Measurements from ENCODE around the gene BDH1.
"Not testable (repeated sequence)": the region's sequence is repeated elsewhere in the genome, so short reads cannot be mapped to it uniquely, and the experiment has no call there.

BDH1 gene

GRCh38 chr3:197569433-197569832, 13.7 kb upstream of the BDH1 start:
- H3K14ac ChIP-seq (ENCODE audit: low read length); H4K91ac ChIP-seq (ENCODE audit: low read depth, low read length, poor library complexity); H3K4ac ChIP-seq (ENCODE audit: low read length); H2BK15ac ChIP-seq (ENCODE audit: low read length); H3K4me2 ChIP-seq (ENCODE audit: insufficient read depth, low read length, poor library complexity, severe bottlenecking); H2AFZ ChIP-seq (ENCODE audit: low read length); H3K23ac ChIP-seq (ENCODE audit: low read depth, low read length, poor library complexity); H2BK120ac ChIP-seq (ENCODE audit: low read depth, low read length); H2BK5ac ChIP-seq (ENCODE audit: low read length); H3K36me3 ChIP-seq (replicated peaks in 1 of 2; ENCODE audit: control insufficient read depth in 2 of 2, insufficient read depth in 2 of 2, low read length in 2 of 2); H3K9ac ChIP-seq (ENCODE audit: low read depth, low read length, poor library complexity); H2BK12ac ChIP-seq (ENCODE audit: low read length); H3K4me3 ChIP-seq (ENCODE audit: low read length in 2 of 2); H3K79me1 ChIP-seq (ENCODE audit: low read depth, low read length); H4K8ac ChIP-seq (ENCODE audit: low read depth, low read length); H3K27ac ChIP-seq (replicated peaks; ENCODE audit: low read length); H3K18ac ChIP-seq (ENCODE audit: low read length); H2AK5ac ChIP-seq (ENCODE audit: low read depth, low read length); DNase-seq (ENCODE audit: low spot score); H3K27me3 ChIP-seq (ENCODE audit: control insufficient read depth in 3 of 3, insufficient read depth in 3 of 3, low read depth in 1 of 3, low read length in 3 of 3): not testable (repeated sequence)
- Histone ChIP-seq H3K9me3 (replicated peaks in 1 of 2; ENCODE audit: control insufficient read depth in 2 of 2, insufficient read depth in 1 of 2, low read depth in 1 of 2, low read length in 2 of 2) (peaks cover 0 to 23% of the 10 kb centered on the region in 2 donors), H3K4me1 (ENCODE audit: control insufficient read depth in 2 of 2, insufficient read depth in 1 of 2, low read depth in 1 of 2, low read length in 2 of 2) (peaks cover 0 to 19% of the 10 kb centered on the region in 2 donors)
- WGBS, 2 donors (ENCODE audit: extremely low coverage in 2 of 2, insufficient read length in 2 of 2, insufficient replicate concordance in 1 of 2), result no CpG with 5 or more reads among the region's 2 CpGs

GRCh38 chr3:197567904-197568681, 12.3 kb upstream of the BDH1 start:
- Histone ChIP-seq H3K9ac (ENCODE audit: low read depth, low read length, poor library complexity) (no peak overlapping the region), H4K8ac (ENCODE audit: low read depth, low read length) (no peak overlapping the region), H2AFZ (ENCODE audit: low read length) (no peak overlapping the region), H2BK5ac (ENCODE audit: low read length) (no peak overlapping the region), H3K36me3 (replicated peaks in 1 of 2; ENCODE audit: control insufficient read depth in 2 of 2, insufficient read depth in 2 of 2, low read length in 2 of 2) (no peaks in the 10 kb centered on the region), H2AK5ac (ENCODE audit: low read depth, low read length) (no peak overlapping the region), H3K14ac (ENCODE audit: low read length) (no peak overlapping the region), H2BK15ac (ENCODE audit: low read length) (no peak overlapping the region), H3K23ac (ENCODE audit: low read depth, low read length, poor library complexity) (no peak overlapping the region), H3K27me3 (ENCODE audit: control insufficient read depth in 3 of 3, insufficient read depth in 3 of 3, low read depth in 1 of 3, low read length in 3 of 3) (no peaks in the 10 kb centered on the region), H3K79me1 (ENCODE audit: low read depth, low read length) (no peaks in the 10 kb centered on the region), H4K91ac (ENCODE audit: low read depth, low read length, poor library complexity) (no peak overlapping the region), H3K4me3 (ENCODE audit: low read length in 2 of 2) (no peak overlapping the region), H3K18ac (ENCODE audit: low read length) (no peak overlapping the region), H3K4me2 (ENCODE audit: insufficient read depth, low read length, poor library complexity, severe bottlenecking) (no peak overlapping the region), H3K4me1 (ENCODE audit: control insufficient read depth in 2 of 2, insufficient read depth in 1 of 2, low read depth in 1 of 2, low read length in 2 of 2) (peaks cover 0 to 19% of the 10 kb centered on the region in 2 donors), H3K27ac (replicated peaks; ENCODE audit: low read length) (no peak overlapping the region), H2BK12ac (ENCODE audit: low read length) (no peak overlapping the region), H3K9me3 (replicated peaks in 1 of 2; ENCODE audit: control insufficient read depth in 2 of 2, insufficient read depth in 1 of 2, low read depth in 1 of 2, low read length in 2 of 2) (peaks cover 0 to 29% of the 10 kb centered on the region in 2 donors), H2BK120ac (ENCODE audit: low read depth, low read length) (no peak overlapping the region), H3K4ac (ENCODE audit: low read length) (no peak overlapping the region)
- WGBS, 2 donors (ENCODE audit: extremely low coverage in 2 of 2, insufficient read length in 2 of 2, insufficient replicate concordance in 1 of 2), result no CpG with 5 or more reads among the region's 6 CpGs
- DNase-seq (ENCODE audit: low spot score), result no peak

GRCh38 chr3:197566155-197566554, 10.4 kb upstream of the BDH1 start:
- H3K18ac ChIP-seq (ENCODE audit: low read length); H3K36me3 ChIP-seq (replicated peaks in 1 of 2; ENCODE audit: control insufficient read depth in 2 of 2, insufficient read depth in 2 of 2, low read length in 2 of 2); DNase-seq (ENCODE audit: low spot score); H3K14ac ChIP-seq (ENCODE audit: low read length); H3K4me2 ChIP-seq (ENCODE audit: insufficient read depth, low read length, poor library complexity, severe bottlenecking); H3K4me3 ChIP-seq (ENCODE audit: low read length in 2 of 2); H3K79me1 ChIP-seq (ENCODE audit: low read depth, low read length); H3K27ac ChIP-seq (replicated peaks; ENCODE audit: low read length); H4K91ac ChIP-seq (ENCODE audit: low read depth, low read length, poor library complexity); H2BK12ac ChIP-seq (ENCODE audit: low read length); H2BK120ac ChIP-seq (ENCODE audit: low read depth, low read length); H3K27me3 ChIP-seq (ENCODE audit: control insufficient read depth in 3 of 3, insufficient read depth in 3 of 3, low read depth in 1 of 3, low read length in 3 of 3); H4K8ac ChIP-seq (ENCODE audit: low read depth, low read length); H3K4ac ChIP-seq (ENCODE audit: low read length); H3K9ac ChIP-seq (ENCODE audit: low read depth, low read length, poor library complexity); H2BK5ac ChIP-seq (ENCODE audit: low read length); H2BK15ac ChIP-seq (ENCODE audit: low read length); H3K23ac ChIP-seq (ENCODE audit: low read depth, low read length, poor library complexity); H2AFZ ChIP-seq (ENCODE audit: low read length); H2AK5ac ChIP-seq (ENCODE audit: low read depth, low read length): not testable (repeated sequence)
- H3K4me1 ChIP-seq (ENCODE audit: control insufficient read depth in 2 of 2, insufficient read depth in 1 of 2, low read depth in 1 of 2, low read length in 2 of 2), result peaks cover 0 to 22% of the 10 kb centered on the region in 2 donors
- H3K9me3 ChIP-seq (replicated peaks in 1 of 2; ENCODE audit: control insufficient read depth in 2 of 2, insufficient read depth in 1 of 2, low read depth in 1 of 2, low read length in 2 of 2), result peaks cover 0 to 35% of the 10 kb centered on the region in 2 donors

- Histone ChIP-seq H2BK5ac (ENCODE audit: low read length) (no peak overlapping the region), H2AK5ac (ENCODE audit: low read depth, low read length) (no peak overlapping the region), H3K4me2 (ENCODE audit: insufficient read depth, low read length, poor library complexity, severe bottlenecking) (no peak overlapping the region), H3K36me3 (replicated peaks in 1 of 2; ENCODE audit: control insufficient read depth in 2 of 2, insufficient read depth in 2 of 2, low read length in 2 of 2) (peaks cover 0 to 1% of the 10 kb centered on the region in 2 donors), H4K91ac (ENCODE audit: low read depth, low read length, poor library complexity) (no peak overlapping the region), H2BK120ac (ENCODE audit: low read depth, low read length) (no peak overlapping the region), H3K4me3 (ENCODE audit: low read length in 2 of 2) (no peak overlapping the region), H3K9me3 (replicated peaks in 1 of 2; ENCODE audit: control insufficient read depth in 2 of 2, insufficient read depth in 1 of 2, low read depth in 1 of 2, low read length in 2 of 2) (peaks cover 2 to 44% of the 10 kb centered on the region in 2 donors), H3K18ac (ENCODE audit: low read length) (no peak overlapping the region), H3K27ac (replicated peaks; ENCODE audit: low read length) (no peak overlapping the region), H3K27me3 (ENCODE audit: control insufficient read depth in 3 of 3, insufficient read depth in 3 of 3, low read depth in 1 of 3, low read length in 3 of 3) (peaks cover 0 to 15% (median 0%) of the 10 kb centered on the region in 3 experiments), H3K9ac (ENCODE audit: low read depth, low read length, poor library complexity) (no peak overlapping the region), H3K4me1 (ENCODE audit: control insufficient read depth in 2 of 2, insufficient read depth in 1 of 2, low read depth in 1 of 2, low read length in 2 of 2) (peaks cover 2 to 22% of the 10 kb centered on the region in 2 donors), H4K8ac (ENCODE audit: low read depth, low read length) (no peak overlapping the region), H3K14ac (ENCODE audit: low read length) (no peak overlapping the region), H3K79me1 (ENCODE audit: low read depth, low read length) (no peaks in the 10 kb centered on the region), H3K23ac (ENCODE audit: low read depth, low read length, poor library complexity) (no peak overlapping the region), H3K4ac (ENCODE audit: low read length) (no peak overlapping the region), H2BK12ac (ENCODE audit: low read length) (no peak overlapping the region), H2BK15ac (ENCODE audit: low read length) (no peak overlapping the region), H2AFZ (ENCODE audit: low read length) (no peak overlapping the region)
- DNase-seq (ENCODE audit: low spot score), result no peak
- WGBS, 2 donors (ENCODE audit: extremely low coverage in 2 of 2, insufficient read length in 2 of 2, insufficient replicate concordance in 1 of 2), result no CpG with 5 or more reads among the region's 1 CpG
Measured at GRCh38 chr3:197564097-197564843, 8.5 kb upstream of the BDH1 start.

Data from neuronal stem cell (in vitro differentiated cells).